ENCODE data around the gene METTL3. TPM values are rescaled to one million over a fixed set of nuclear protein-coding genes. Genes with fewer than 3 reads are reported as not detected.

Gene METTL3
- total and polyA plus RNA-seq, 2 of the 13 experiments (the other 11 are each of a cell fraction or from before 2014, with no cell fraction given): 123 to 130 TPM

- Histone ChIP-seq H2AFZ (ENCODE audit: low read length) (no peak overlapping the region), H4K20me1 (ENCODE audit: insufficient read depth, low read length) (no peaks in the 10 kb centered on the region), H3K4me3 (replicated peaks in 1 of 3; ENCODE audit: insufficient read depth in 1 of 3, low read depth in 2 of 3, low read length in 3 of 3) (no peak overlapping the region), H3K9ac (ENCODE audit: insufficient read depth, low read depth, low read length) (0 out of 2 replicates have a peak overlapping the region, but pooled peaks have one; percentile 38), H3K79me2 (ENCODE audit: insufficient read depth, low read length) (no peaks in the 10 kb centered on the region), H3K4me1 (ENCODE audit: insufficient read depth, low read length) (peaks cover 26% of the 10 kb centered on the region), H3K36me3 (replicated peaks in 1 of 2; ENCODE audit: control insufficient read depth in 1 of 2, insufficient read depth in 2 of 2, low read length in 2 of 2) (no peaks in the 10 kb centered on the region), H3K9me3 (ENCODE audit: low read length) (no peaks in the 10 kb centered on the region), H3K27me3 (ENCODE audit: control insufficient read depth in 1 of 2, insufficient read depth in 2 of 2, low read length in 2 of 2) (no peaks in the 10 kb centered on the region), H3K27ac (ENCODE audit: extremely low read length, insufficient read depth, low read length) (no peak overlapping the region), H3K4me2 (ENCODE audit: low read depth, low read length) (peak overlapping the region; percentile 67)
- ChIA-PET CTCF (ENCODE audit: low intra/inter-chr PET ratio, low total read pairs) (interaction anchor here (0.9 to 4.7 kb wide), 5 partner anchors 59 to 101 kb away, joined by 3 to 104 read pairs (median 4); partner anchors contain the start of genes CHD8, RAB2B and TOX4), POLR2A (interaction anchor here (0.7 to 2.9 kb wide), 9 partner anchors 30 to 1213 kb away, joined by 3 to 16 read pairs (median 7); partner anchors contain the start of genes CHD8, METTL3, PARP2 and SALL2)
- intact Hi-C loops (cut with micrococcal nuclease; ENCODE audit: unreplicated experiment): loop anchor here (1.0 to 10.0 kb wide), 8 partner anchors 30 to 322 kb away; partner anchors contain the start of genes CHD8, METTL3, SALL2 and SUPT16H
- ATAC-seq (peak; percentile 12), DNase-seq (ENCODE audit: low spot score) (no peak), FAIRE-seq (no peak)
- in situ Hi-C loops (cut with HindIII; ENCODE audit: extremely low pct_ligation_motif_present, low pct_unique_long_range_greater_than_20kb): loop anchor here (5.0 kb wide), 1 partner anchor 54 kb away; no protein-coding TSS in a partner anchor
- BruUV-seq (replicated peaks): no TSS peak
- WGBS (ENCODE audit: low lambda C conversion rate): 21% methylated on average over 5 of the region's 5 CpGs
- TF ChIP-seq REPIN1 (CRISPR knock-in tag; IDR thresholded peaks at IDR 0.05; ENCODE audit: borderline replicate concordance, low read depth): no peak
- no peak for TF ChIP-seq GABPB1 (CRISPR knock-in tag; IDR thresholded peaks at IDR 0.05)
- 0 out of 2 replicates have a peak, but pooled peaks have one; percentile 2 for TF ChIP-seq ZNF768 (CRISPR knock-in tag; IDR thresholded peaks at IDR 0.05)
- 0 out of 2 replicates have a peak, but pooled peaks have one; percentile 23 for TF ChIP-seq RARA (CRISPR knock-in tag; IDR thresholded peaks at IDR 0.05)
- no peak for TF ChIP-seq ZSCAN29 (CRISPR knock-in tag; conservative IDR thresholded peaks at IDR 0.05)
- 0 out of 2 replicates have a peak, but pooled peaks have one; percentile 32 for TF ChIP-seq ZNF33A (CRISPR knock-in tag; IDR thresholded peaks at IDR 0.05; ENCODE audit: borderline replicate concordance)
- TF ChIP-seq RNF2 (conservative IDR thresholded peaks at IDR 0.05; ENCODE audit: low read depth): no peak
- TF ChIP-seq FOXP1 (IDR thresholded peaks at IDR 0.05): no peak
- TF ChIP-seq FOXP1 (CRISPR knock-in tag; IDR thresholded peaks at IDR 0.05): 0 out of 2 replicates have a peak, but pooled peaks have one; percentile 20
- TF ChIP-seq, protein P1, sequence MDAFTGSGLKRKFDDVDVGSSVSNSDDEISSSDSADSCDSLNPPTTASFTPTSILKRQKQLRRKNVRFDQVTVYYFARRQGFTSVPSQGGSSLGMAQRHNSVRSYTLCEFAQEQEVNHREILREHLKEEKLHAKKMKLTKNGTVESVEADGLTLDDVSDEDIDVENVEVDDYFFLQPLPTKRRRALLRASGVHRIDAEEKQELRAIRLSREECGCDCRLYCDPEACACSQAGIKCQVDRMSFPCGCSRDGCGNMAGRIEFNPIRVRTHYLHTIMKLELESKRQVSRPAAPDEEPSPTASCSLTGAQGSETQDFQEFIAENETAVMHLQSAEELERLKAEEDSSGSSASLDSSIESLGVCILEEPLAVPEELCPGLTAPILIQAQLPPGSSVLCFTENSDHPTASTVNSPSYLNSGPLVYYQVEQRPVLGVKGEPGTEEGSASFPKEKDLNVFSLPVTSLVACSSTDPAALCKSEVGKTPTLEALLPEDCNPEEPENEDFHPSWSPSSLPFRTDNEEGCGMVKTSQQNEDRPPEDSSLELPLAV (CRISPR knock-in tag; conservative IDR thresholded peaks at IDR 0.05; ENCODE audit: low read depth): no peak
- TF ChIP-seq, protein P2, sequence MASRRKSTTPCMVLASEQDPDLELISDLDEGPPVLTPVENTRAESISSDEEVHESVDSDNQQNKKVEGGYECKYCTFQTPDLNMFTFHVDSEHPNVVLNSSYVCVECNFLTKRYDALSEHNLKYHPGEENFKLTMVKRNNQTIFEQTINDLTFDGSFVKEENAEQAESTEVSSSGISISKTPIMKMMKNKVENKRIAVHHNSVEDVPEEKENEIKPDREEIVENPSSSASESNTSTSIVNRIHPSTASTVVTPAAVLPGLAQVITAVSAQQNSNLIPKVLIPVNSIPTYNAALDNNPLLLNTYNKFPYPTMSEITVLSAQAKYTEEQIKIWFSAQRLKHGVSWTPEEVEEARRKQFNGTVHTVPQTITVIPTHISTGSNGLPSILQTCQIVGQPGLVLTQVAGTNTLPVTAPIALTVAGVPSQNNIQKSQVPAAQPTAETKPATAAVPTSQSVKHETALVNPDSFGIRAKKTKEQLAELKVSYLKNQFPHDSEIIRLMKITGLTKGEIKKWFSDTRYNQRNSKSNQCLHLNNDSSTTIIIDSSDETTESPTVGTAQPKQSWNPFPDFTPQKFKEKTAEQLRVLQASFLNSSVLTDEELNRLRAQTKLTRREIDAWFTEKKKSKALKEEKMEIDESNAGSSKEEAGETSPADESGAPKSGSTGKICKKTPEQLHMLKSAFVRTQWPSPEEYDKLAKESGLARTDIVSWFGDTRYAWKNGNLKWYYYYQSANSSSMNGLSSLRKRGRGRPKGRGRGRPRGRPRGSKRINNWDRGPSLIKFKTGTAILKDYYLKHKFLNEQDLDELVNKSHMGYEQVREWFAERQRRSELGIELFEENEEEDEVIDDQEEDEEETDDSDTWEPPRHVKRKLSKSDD (CRISPR knock-in tag; IDR thresholded peaks at IDR 0.05; ENCODE audit: low read depth): no peak
- no peak for TF ChIP-seq CEBPG (CRISPR knock-in tag; IDR thresholded peaks at IDR 0.05)
- no peak for TF ChIP-seq POGZ (CRISPR knock-in tag; IDR thresholded peaks at IDR 0.05)
- peak; percentile 72 for TF ChIP-seq ZMYM3 (CRISPR knock-in tag; IDR thresholded peaks at IDR 0.05)
- 0 out of 2 replicates have a peak, but pooled peaks have one; percentile 0 for TF ChIP-seq ZNF670 (CRISPR knock-in tag; IDR thresholded peaks at IDR 0.05; ENCODE audit: borderline replicate concordance)
- TF ChIP-seq, protein P3, sequence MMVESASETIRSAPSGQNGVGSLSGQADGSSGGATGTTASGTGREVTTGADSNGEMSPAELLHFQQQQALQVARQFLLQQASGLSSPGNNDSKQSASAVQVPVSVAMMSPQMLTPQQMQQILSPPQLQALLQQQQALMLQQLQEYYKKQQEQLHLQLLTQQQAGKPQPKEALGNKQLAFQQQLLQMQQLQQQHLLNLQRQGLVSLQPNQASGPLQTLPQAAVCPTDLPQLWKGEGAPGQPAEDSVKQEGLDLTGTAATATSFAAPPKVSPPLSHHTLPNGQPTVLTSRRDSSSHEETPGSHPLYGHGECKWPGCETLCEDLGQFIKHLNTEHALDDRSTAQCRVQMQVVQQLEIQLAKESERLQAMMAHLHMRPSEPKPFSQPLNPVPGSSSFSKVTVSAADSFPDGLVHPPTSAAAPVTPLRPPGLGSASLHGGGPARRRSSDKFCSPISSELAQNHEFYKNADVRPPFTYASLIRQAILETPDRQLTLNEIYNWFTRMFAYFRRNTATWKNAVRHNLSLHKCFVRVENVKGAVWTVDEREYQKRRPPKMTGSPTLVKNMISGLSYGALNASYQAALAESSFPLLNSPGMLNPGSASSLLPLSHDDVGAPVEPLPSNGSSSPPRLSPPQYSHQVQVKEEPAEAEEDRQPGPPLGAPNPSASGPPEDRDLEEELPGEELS (CRISPR knock-in tag; IDR thresholded peaks at IDR 0.05): 0 out of 2 replicates have a peak, but pooled peaks have one; percentile 37
Measured at GRCh38 chr14:21556378-21557083, 45.4 kb upstream of the METTL3 start.
